NCI-H345 (cell line): ENCODE data around the gene SLC7A11.
A peak's percentile ranks its signal among the peaks of the same experiment; 100 is the strongest.
"Not testable (repeated sequence)": the region's sequence is repeated elsewhere in the genome, so short reads cannot be mapped to it uniquely, and the experiment has no call there.

Experiments used
- DNase-seq: peaks from one replicate; lab custom pipeline; 2025; lab: John Stamatoyannopoulos, UW

The SLC7A11 gene

DNA sequence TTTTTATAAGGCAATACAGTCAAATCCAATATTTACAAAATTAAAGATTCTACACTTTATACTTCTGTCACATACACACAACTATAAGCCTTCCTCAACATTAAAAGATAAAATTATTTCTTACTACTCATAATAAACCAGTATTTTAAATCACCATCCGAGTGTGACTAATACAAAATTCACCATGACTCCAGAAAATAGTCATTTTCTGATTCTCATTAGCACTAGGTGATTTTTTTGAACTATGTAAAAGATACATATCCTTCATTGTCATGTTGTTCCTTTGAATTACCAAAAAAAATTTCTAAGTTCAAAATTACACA, 646 bp upstream of the SLC7A11 start:
- no peak for DNase-seq

DNA sequence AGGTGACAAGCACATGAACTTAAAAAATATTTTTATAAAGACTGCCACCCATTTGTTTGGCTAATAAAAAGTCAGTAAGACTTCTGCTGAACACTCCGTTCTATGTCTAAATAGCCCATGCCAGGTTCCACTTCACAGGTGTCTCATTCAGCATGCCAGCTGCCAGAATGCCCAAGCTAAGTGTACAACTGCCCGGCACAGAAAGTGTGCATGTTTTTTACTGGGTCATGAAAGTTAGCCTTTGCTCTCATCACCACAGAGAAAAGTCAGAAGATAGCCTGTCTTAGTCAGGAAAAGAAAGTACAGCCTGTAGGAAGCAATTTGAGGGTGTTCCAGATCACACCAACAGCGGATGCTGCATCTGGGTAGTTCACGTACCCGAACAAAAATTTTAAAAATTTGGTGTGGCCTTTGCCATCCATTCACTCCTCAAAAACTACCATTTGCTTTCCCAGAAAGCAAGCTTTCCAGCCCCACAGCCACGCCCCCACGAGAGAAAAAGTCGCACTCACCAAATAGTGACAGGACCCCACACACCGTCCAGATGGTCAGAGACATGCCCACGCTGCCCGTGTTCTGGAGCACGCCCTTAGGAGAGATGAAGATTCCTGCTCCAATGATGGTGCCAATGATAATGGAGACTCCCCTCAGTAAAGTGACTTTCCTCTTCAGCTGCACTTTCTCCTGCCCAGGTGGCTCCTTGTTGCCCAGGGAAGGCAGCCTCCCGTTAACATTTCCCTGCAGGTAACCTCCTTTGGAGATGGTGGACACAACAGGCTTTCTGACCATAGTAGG, 671 bp downstream of the SLC7A11 start:
- DNase-seq, result no peak

DNA sequence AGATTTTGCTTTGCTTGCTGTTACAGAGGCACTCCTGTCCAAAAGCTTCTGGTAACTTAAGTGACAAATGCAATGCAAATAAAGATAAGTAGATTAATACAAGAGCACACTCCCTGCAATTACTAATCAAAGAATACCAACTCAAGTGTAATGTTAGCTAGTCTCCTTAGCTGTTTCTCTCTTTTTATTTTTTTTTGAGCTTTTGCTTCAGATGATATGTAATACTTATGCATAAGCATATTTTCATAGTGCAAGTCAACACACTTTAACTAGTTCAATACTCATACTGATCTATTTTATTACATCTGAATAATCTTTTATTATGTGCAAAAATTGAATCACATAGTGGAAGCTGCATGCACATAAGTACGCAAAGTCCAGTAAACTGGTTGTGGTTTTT, 2.7 kb downstream of the SLC7A11 start:
- DNase-seq, result no peak

DNA sequence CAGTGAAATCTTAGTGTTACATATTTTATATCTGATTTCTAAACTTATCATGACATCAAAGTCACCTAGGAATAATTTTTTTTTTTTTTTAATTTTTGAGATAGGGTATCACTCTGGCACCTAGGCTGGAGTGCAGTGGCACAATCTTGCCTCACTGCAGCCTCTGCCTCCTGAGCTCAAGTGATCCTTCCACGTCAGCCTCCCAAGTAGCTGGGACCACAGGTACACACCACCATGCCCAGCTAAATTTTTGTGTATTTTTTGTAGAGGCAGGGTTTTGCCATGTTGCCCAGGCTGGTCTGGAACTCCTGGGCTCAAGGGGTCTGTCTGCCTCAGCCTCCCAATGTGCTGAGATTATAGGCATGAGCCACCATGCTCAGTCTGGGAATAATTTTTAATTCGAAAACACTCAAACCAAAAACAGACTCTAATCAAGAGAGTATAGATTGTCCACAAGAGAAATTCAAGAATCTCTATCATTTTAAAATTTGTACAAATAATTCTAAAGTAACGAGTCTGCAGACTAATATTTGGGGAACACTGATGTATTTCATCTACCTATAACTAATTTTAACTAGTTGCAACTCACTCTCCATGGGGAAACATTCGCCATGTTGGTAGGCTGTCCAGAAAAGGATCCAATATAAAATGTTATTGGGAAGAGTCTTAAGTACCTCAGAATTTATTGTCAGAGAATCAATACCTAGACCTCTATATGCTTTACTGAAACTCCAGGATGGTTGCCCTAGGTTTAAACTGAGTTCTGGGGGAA, 3.4 kb downstream of the SLC7A11 start:
- no peak for DNase-seq

DNA sequence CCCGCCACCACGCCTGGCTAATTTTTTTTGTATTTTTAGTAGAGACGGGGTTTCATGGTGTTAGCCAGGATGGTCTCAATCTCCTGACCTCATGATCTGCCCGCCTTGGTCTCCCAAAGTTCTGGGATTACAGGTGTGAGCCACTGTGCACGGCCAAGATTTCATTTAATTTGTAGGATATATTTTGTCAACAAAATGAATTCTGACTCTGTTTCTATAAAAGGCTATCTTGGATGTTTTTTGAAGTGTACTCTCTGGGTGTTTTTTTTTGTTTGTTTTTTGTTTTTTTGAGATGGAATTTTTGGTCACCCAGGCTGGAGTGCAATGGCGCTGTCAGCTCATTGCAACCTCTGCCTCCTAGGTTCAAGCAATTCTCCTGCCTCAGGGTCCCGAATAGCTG, 5.0 kb downstream of the SLC7A11 start:
- not testable (repeated sequence) for DNase-seq

DNA sequence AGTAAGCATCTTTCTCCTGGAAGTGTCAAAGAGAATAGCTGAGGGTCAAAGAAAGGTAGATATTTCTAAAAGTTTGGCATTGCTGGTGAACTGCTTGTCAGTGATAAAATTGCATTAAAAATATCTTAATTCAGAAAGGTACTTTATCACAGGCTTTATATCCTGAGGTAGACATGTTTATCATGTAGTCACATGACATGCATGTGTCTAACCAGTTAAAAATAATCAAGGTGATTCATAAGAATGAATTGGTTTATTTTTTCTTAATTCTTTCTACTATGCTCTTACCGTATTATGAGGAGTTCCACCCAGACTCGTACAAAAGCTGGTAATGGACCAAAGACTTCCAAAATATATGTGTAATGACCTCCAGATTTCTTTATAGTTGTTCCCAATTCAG, 6.1 kb downstream of the SLC7A11 start:
- no peak for DNase-seq

DNA sequence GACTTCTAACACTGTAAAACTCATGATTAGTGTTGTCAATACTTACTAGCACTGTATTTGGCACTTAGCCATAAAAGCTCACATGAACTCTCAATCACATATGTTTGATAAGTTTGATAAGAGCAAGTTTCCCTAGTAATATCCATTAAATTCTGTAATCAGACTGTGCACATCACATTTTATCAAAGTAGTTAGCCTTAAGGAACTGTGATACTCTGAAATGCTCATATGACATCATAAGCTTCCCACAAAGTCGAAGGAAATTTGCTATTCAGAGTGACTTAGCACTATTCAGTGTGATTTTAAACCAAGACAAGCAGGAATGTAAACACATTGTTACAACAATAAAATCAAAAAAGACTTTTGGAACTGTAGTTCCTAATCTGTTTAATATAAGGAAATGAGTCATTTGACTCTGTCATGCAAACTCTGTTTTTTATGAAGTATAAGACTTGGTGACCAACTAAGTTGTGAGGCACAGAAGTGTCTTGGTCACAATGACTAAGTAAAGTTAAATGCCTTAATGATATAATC, 6.7 kb downstream of the SLC7A11 start:
- DNase-seq, result no peak

DNA sequence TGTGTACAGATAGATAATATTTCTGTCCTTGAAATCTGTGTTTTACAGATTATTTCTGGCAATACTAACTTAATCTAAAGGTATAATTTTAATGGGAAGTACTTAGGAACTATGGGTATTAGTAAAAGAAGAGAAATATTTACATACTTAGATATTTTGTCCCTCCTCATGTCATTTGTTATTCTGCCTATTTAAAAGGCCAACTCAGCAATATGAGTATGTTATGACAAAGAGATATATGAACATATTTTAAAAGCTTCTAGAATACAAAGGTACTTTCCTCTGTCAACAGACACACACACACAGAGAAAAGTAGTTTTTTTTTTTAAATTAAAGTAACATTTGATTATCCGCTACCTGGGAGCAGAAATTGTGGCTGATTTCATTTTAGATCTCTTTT, 7.9 kb downstream of the SLC7A11 start:
- DNase-seq, result no peak

DNA sequence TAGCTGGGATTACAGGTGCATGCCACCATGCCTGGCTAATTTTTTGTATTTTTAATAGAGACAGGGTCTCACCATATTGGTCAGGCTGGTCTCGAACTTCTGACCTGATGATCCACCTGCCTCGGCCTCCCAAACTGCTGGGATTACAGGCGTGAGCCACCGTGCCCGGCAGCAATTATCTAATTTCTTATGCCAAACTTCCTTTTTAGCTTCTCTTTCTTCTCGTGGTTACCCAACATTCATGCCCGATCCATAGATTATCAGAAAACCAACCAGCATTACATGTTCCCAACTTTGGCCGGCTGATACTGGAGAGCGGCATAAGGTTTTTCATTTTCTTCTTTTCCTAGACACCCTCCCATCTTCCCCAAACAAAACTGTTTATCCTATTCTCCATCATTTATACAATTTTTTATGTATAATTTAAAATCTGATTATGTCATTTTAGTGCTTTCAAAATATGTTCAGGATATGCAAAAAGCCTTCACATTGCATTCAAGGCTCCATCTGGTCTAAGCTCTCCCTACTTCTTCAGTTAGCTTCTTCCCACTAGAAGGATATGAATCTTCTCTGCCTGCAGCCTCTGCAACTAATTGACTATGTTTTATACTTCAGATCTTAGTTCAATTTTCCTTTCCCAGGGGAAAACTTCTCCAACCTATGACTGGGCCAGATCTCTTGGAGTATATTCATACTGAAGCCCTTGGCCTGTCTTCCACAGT, 8.7 kb downstream of the SLC7A11 start:
- DNase-seq, result no peak

DNA sequence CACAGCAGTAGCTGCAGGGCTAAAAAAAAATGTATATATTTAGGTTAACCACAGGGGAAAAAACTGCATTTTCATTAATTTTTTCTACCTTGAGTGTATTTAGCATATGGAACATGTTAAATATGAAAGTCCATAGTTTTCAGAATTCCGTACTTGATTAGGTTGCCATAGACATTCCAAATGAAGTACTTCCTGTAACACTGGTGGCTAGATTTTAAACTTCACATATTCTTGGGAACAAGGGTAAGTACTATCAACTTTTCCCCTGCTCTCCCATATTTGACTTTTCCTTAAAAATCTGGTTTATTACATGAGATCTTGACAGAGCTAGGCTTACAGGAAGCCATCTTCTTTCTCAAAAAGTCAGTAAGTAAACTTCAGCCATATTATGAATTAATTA, 9.8 kb downstream of the SLC7A11 start:
- no peak for DNase-seq

DNA sequence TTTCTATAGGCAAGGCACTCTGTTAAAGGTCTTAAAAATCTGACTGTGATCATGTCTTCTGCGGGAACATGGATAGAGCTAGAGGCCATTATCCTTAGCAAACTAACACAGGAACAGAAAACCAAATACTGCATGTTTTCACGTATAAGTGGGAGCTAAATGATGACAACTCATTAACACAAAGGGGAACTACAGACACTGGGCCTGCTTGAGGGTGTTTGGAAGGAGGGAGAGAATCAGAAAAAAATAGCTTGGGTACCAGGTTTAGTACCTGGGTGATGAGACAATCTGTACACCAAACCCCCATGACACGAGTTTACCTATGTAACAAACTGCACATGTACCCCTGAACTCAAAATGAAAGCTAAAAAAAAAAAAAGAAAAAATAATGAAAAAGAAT, 12.1 kb downstream of the SLC7A11 start:
- no peak for DNase-seq

DNA sequence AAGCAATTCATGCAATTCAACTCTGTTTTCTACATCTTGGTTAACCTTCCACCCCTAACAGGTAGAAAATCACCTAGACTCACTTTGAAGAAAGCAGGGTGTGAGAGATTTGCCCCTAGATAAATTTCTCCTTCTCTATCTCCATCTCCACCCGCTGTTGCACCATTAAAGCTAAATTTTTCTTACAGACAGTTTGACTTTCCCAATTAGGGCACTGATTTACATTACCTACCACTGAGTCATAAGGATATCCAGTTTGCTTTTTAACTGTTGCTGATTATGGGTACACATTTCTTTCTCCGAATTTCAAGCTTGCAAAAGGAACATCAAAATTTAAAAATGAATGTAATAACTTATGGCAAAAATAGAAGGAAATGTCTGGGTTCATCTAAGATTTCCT, 13.0 kb downstream of the SLC7A11 start:
- DNase-seq, result no peak

DNA sequence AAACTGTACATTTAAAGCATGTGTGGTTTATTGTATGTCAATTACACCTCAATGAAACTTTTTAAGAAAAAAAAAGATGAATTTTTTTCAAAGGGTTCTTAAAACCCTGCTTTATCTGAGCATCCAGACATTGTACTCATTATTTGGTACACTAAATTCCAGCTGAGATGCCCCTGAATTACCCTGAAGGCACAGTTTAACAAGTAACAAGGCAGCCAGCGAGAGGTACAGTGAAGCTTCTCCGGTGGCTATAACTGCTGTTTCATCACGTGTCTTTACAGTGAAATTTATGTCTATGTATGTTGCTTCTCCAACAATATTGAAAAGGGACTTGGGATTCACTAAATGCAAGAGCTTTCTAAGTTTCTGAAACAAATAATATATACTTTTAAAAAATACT, 15.8 kb downstream of the SLC7A11 start:
- no peak for DNase-seq

DNA sequence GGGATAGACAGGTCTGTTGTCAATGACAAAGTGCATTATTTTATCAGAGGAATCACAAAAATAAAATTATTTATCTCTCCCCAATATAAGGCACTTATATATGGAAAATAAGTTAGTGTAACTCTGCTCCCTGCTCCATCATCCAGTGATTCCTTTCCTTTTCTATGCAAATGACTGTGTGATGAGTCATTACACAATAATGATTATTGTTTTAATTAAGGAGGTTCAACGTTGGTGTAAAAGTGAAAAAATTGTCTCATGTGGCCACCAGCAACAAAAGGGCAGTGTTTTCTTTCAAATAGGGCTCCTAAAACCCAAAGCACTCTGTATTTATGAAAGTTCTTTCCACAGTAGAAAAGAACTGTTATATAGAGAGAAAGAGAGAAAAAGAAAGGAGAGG, 16.7 kb downstream of the SLC7A11 start:
- no peak for DNase-seq

DNA sequence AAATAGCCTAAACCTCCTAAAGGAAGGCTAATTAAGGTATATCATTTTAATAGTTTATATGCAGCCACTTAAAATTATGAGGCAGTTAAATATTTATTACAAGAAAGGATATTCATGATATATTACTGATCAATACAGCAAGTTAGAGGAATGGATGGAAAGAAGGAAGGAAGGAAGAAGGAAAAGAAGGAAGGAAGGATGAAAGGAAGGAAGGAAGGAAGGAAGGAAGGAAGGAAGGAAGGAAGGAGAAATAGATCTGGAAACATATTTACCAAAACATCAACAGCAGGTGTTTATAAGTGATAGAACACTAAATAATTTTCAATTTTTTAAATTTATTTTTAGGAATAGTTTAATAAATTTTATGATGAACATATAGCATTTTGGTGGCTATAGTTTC, 17.5 kb downstream of the SLC7A11 start:
- DNase-seq, result no peak

DNA sequence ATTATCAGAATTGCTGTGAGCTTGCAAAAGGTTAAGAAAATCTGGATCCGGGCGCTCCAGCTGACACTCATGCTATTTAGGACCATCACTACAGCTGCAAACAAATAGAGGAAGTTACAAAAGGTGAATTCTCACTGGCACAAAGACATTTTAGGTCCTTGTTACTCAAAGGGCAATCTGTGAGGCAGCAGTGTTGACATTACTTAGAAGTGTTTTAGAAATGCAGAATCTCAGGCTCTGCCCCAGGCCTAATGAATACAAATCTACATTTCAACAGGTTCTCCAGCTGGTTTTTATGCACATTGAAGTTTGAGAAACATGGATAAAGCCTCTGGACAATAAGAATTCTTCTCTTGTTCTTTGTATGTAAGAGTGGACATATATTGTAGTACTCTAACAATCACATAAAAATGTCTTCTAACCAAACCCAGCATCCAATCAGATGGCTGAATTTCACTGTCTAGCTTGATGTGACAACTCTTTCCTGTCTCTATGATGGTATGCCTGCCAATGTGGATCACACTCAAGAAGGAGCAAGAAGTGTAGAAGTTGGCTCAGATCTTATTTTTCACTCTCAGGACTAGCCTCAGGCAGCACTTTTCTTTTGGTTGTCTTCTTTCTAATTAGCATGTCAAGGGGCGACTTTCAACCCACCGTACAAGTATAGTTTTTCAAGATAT, 18.8 kb downstream of the SLC7A11 start:
- DNase-seq, result peak; percentile 17

DNA sequence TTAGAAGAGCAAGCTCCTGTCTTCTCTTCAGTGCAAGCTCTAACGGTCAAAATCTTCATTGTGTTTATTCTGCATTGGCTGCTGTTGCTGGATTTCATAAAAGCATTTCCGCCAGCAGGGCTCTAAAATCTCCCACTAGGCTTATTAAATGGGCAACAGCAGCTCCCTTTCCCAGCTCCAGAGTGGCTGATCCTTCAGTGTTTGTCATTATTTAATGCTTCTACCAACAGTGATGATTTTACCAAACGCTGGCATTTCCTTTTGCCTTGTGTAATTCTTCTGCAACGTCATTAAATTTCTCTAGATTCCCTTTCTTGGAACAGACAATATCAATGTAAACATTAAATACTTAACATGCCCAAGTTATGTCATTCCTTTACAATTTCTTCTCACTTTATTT, 20.1 kb downstream of the SLC7A11 start:
- no peak for DNase-seq

DNA sequence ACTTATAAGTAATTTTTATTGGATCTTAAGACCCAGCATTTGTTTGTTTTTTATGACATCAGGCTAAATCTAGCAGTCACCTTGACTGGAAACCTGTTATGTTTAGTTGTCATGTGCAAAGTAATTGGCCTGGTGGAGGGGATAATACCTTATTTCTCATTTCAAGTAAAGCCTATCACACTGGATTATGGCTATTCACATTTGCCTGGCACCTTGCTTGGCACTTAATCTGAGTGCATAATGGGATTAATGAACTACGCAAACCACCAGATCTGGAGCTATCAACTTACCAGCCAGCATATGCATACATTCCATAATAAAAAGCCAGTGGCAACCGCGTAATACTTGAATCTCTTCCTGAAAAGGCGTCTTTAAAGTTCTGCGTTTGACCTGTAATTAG, 23.2 kb downstream of the SLC7A11 start:
- DNase-seq, result no peak

DNA sequence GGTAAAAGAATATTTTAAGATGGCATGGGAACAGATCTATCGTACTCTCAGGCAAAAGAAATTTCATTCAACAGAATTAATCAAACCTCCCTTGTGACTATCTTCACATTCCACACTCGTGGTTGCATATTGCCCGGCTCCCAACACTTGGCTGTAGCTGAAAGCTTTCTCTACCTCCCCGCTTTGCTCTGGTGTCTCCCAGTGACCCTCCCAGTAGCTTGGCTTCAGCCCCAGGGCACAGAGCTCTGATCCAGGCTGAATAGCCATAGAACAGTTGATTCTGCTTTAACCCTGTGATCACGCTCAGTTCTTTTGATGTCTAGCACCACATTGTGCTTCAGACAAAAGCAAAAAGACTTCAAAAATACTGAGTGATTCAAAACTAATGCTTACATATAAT, 24.6 kb downstream of the SLC7A11 start:
- no peak for DNase-seq

DNA sequence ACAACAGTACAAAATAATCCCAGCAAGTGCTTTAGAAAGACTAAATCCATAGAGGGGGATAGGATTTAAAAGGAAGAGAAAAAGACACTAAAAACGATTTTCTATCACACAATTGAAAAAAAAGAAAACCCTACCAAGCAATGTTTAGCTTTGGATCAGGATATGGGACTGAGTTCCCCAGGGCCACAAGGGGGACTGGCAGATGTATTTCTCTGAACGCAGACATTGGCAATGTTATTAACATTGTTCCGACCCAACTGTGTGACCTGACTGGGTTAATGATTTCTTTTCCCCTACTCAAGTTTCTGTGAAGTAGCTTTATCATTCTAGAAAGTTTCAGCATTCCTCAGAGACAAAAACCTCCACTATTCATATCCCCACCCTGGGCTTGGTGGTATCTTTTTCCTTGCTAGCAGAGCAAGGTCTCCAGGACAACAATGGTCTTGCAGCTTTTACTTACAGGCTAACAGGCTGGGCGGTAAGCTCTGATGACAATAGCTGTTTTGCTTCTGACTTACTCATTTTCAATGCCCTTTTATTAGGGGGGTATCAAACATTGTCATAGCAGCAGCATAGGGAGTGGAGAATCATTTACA, 25.8 kb downstream of the SLC7A11 start:
- DNase-seq, result no peak

DNA sequence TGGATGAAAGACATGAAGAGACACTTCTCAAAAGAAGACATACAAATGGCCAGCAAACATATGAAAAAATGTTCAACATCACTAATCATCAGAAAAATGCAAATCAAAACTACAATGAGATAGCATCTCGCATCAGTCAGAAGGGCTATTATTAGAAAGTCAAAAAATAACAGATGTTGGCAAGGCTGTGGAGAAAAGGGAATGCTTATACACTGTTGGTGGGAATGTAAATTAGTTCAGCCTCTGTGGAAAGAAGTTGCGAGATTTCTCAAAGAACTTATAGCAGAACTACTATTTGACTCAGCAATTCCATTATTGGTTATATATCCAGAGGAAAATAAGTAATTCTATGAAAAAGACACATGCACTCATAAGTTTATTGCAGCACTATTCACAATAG, 31.6 kb downstream of the SLC7A11 start:
- not testable (repeated sequence) for DNase-seq

DNA sequence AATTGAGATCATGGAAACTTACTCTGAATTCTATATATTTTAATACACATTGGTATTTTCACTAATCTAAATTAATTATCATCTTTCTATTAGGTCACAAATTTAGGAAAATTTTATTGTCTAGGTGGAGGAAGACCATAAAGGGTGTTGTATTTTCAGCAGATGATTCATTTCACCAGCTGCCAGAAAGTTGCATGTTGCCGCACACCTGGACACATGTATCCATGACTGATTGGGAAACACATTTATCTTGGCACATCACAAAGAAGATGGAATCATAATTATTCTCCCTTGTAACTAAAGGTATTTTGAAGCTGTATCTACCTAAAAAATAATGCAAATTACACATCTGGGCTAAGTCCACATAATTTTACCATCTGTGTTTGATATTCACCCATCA, 33.1 kb downstream of the SLC7A11 start:
- no peak for DNase-seq
